Measurements from ENCODE around the gene PTPN13.

The PTPN13 gene

DNA sequence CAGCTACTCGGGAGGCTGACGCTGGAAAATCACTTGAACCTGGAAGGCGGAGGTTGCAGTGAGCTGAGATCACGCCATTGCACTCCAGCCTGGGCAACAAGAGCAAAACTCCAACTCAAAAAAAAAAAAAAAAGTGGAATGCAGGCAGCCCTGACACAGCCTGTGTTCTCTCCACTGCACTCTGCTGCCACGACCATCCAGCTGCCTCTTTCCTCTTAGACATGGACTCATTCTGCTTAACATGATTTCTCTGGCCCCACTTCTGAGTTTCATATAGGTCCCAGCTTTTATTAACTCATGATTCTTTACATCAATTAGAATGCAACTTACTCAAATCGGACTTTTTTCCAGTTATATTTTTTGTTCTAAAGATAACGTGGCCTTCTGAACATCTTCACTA is 225.4 kb downstream of the PTPN13 start:
- DNase-seq = no peak

GRCh38 chr4:86821151-86821550 is 227.0 kb downstream of the PTPN13 start:
- DNase-seq = no peak

GRCh38 chr4:86822136-86822535 is 228.0 kb downstream of the PTPN13 start:
- no peak for DNase-seq

DNA sequence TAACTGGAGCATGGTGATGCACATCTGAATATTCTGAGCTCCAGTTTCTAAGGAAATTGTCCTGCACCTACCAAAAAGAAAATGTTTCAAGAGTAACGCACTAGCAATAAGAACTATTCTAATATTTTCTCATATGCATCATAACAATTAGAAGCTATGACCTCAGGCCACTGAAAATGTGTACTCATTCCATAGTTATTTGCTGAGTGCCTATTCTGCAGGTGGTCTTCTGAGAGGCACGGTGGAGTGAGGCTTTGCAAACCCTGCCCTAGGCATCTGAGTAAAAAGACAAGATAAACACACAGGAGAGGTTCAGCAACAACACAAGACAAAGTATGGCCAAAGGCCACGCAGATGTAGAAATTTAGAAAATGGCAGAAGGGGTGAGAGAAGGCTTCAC is 231.4 kb downstream of the PTPN13 start:
- DNase-seq = no peak

DNA sequence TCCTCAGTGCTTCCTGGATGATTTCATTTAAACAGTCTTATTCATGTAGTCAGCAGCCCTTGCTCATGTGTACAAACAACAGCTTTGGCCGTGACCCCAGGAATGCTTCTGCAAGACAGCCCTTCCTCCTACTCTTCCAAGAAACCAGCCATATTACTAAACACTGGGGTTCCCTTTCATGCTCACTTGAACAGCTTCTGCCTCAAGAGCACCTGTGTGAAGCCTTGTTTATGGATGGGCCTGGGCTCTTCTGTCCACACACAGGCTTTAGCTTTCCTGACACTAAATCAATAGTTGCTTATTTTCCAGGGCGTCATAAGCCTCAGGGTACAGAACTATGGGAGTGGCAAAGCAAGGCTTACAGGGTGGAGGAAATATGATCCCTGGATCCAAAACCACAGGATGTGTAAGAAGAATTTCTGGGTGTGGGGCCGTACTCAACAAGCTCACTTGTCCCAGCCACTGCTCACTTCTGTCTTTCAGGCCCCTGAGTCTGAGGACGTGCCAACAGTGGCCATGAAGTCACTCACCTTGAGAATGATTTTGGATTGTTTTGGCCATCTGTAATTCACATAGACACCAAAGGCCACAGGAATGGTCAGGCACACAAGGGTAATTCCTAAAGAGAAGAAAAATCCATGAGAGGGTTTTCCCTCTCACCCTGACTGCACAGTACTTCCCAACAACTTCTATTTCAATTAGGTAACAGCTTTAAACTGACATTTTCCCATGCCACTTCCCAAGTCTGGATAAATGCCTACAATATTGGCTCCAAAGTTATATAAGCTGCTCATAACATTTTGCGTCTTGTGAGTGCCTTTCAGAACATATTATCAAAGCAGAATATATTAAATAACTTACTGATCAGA is 237.4 kb downstream of the PTPN13 start:
- DNase-seq = no peak

GRCh38 chr4:86833615-86834014 is 239.5 kb downstream of the PTPN13 start:
- no peak for DNase-seq

DNA sequence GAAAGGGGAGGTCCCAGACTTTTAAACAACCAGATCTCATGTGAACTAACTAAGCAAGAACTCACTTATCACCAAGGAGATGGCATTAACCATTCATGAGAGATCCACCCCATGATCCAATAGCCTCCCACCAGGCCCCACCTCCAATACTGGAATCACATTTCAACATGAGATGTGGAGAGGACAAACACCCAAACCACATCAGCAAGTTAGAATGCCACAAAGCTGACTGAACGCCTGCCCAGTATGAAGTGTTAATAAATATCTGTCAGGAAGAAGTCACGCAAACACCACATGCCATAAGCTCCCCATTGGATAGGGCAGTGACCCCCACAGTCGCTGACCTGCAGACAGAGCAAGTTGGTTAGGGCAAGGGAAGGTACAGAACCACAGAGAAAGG is 240.8 kb downstream of the PTPN13 start:
- no peak for DNase-seq

DNA sequence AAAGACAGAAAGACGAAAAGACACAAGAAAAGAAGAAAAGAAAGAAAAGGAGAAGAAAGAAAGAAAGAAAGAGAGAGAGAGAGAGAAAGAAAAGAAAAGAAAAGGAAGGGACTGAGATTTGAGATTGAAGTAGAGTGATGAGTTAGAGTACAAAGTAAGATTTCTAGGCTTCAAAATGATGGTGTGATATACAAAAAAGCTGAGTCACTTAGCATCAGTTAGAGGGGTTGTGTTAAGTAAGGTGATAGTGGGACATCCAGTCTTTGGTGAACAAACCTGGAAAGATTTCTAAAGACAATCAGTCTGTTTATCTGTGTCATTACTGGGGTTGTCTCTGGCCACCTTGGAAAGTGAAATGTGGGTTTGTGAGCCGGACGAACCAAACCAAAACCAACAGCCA is 241.6 kb downstream of the PTPN13 start:
- DNase-seq = no peak

DNA sequence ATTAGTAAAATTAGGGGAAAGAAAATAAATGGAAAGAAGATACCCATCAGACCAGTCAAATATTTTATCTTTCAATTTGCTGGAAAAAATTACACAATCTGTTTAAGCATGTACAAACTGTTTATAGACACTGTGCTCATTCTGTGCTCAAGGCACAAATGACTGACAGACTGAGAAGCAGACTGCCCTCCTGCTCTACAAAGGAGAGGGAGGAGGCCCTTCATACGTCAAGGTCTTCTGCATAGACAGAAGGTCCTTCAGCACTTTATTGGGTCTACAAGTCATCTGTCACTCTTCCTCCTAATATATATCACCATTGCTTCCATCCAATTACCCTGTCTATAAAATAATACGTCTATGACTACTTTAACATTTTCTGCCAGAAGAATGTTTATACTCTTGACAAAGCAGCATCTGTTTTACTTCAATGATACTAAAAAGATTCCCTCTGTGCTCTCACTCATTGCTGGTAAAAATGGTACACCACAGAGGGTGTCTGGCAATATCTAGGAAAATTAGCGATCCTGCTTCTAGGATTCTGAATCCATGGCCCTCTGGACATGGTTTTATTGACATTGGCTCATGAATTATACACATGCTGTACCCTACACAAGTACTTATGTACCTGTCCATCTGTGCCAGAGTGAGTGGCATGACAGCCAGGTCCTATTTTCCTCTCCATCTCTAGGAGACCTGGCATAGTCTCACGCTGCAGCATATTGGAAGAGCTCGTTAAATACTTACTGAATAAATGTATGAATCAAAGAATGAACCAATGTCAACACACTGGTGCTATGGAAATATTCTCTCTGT is 243.8 kb downstream of the PTPN13 start:
- no peak for DNase-seq

DNA sequence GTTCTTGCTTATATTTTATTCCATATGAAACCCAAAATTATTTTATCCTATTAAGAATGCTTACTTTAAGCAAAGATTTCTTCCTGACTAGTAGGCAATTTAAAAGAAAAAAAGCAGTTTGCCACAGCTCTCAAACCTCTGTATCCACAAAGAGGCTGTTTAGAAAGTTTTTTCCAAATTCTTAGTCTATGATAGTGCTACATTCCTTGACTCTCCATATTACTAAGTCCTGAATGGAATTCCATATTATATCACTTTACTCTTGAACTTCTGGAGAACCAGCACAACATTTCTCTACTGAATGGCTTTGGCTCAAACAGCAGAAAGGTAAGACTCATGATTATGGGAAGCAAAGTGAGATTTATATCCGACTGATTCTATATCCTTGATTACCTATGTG is 246.7 kb downstream of the PTPN13 start:
- DNase-seq = no peak

GRCh38 chr4:86841309-86841708 is 247.2 kb downstream of the PTPN13 start:
- DNase-seq = no peak

- DNase-seq = no peak
Measured at GRCh38 chr4:86845593-86845992, 251.5 kb downstream of the PTPN13 start.

DNA sequence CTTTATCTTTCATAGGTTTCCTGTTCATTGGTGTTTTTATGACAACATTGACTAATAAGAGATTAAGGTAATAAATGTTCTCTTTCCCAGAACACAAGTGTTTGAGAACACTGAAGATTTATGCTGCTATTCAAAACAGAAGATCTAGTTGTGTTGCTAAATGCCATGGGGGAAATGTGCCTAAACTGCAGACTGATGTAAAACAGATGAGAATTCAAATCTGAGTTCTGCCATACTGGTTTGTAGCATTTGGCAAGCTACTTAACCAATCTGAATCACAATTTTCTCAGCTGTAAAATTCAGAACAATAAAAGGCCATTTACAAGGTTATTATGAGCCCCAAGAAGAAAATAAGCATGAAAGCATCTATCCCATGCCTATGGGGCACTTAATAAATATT is 252.8 kb downstream of the PTPN13 start:
- DNase-seq = no peak

DNA sequence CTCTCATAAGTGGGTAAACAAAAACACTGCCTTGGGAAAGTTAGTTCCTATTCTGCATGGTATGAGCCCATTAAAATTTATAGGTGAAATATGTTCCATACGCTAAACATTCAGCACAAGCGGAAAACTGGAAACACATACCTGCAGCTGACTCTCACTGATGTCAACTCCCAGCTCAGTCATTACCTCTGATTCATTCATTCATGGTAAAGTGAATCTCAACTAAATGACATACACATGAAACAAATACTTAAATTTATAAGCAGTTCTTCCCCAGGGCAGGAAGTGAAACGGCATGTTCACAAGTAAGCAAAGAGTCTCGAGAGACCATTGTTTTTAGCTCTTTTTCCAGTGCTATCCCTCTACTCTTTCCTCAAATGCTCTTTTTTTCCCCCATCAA is 253.5 kb downstream of the PTPN13 start:
- no peak for DNase-seq

DNA sequence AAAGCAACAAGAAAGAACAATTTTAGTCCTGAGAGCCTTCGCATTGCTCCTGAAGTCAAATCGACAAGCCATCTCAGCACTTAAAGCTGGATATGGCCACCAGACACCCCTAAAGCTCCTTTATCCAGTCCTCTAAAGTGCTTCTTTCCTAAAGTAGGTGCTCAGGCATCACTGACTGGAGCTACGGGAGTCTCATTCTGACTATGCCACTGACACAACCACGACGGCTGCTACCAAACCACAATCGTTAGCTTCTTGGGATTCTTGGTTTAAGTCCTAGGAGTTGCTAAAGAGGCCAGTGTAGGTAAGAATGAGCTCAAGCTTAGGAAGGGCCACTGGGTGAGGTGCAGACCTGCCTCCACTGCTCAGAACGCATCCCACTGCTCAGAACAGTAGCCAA is 254.0 kb downstream of the PTPN13 start:
- DNase-seq = no peak

DNA sequence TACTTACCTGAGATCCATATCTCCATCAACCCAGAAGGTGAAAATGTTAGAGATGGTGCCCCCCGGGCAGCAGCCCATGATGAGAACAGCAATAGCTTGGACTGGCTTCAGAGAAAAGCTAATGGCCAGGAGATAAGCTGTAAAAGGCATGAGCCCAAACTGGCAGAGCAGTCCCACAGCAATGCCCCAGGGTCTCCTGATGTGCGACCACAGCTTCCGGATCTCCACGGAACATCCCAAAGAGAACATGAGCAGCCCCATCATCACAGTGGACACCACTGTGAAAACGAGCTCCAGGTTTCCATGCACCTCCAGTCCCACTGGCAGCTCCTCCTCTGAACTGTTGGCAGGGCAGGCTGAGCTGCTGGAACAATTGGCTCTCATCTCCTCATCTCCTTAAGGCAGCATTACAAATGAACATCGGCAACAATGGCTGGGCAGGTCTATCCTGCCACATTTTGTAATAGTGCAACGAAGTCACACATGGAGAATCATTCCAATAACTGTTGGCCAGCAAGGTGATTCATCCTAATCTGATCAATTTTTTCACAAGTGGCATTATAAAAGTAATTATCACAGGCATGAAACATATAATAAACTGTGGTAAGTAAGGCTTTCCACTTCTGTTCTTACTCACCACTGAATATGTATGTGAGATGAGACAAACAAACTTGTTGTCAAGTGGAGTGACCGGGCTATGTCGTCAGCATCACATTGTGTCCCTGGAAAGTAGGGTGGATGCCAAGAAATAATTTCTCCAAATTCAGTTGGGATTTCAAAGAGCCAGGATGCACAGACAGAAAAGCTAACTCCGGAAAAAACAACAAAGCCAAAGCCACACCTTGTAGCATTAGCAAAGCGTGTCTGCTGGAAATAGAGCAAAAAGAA is 254.9 kb downstream of the PTPN13 start, which contains the start of gene SLC10A6:
SLC10A6 (minus strand) TSS at position 653 of the 888 bp plus-strand sequence; CDS start at position 384, 269 bp downstream.
- DNase-seq = no peak

DNA sequence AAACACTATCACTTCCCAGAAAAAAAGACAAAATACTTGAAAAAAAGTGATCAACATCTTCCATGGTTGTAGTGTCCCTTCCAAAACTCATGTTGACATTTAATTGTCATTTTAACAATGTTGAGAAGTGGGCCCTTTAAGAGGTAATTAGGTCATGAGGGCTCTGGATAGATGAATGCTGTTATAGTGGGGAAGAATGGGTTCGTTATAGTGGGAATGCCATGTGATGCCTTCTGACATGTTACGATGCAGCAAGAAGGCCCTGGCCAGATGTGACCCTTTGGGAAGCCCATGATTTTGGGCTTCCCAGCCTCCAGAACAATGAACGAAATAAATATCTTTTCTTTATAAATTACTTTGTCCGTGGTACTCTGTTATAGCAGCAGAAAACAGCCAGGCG is 259.1 kb downstream of the PTPN13 start:
- DNase-seq = no peak

DNA sequence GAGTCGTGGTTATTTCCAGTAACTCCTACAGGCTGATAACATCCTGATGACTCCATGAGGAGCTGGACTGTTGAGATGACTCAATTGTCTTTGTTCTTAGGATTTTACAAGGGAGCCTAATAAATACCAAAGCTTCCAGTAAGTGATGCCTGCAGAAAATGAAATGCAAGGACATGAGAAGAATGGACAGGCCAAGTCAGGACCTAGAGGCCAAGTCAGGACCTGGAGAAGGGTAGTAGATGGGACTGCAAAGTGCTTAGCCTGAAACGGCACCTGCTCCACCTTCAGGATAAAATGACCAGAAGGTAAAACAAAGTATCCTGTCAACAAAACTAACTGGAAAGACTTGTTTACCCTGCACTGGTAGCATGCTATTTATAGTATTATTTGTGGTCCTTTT is 261.5 kb downstream of the PTPN13 start:
- DNase-seq = no peak

- DNase-seq = no peak
Measured at GRCh38 chr4:86856896-86857295, 262.8 kb downstream of the PTPN13 start.

- DNase-seq = no peak
Measured at GRCh38 chr4:86857341-86858052, 263.4 kb downstream of the PTPN13 start.
